Cerebellar nuclear complex (tissue), 1 donor: ENCODE results near the gene NLK.
"Not testable (repeated sequence)": the region's sequence is repeated elsewhere in the genome, so short reads cannot be mapped to it uniquely, and the experiment has no call there.

Source experiments
- DNase-seq, 2 experiments: peaks; one replicate each; lab custom pipeline; 2025; lab: John Stamatoyannopoulos, UW

The NLK gene

GRCh38 chr17:28072936-28073533, 30.6 kb downstream of the NLK start:
- no peak for DNase-seq

GRCh38 chr17:28074010-28074409, 31.5 kb downstream of the NLK start:
- DNase-seq, result no peak

- DNase-seq, result no peak
These were observed 33.7 kb downstream of the NLK start for GRCh38 chr17:28076144-28076543.

GRCh38 chr17:28077140-28077539, 34.7 kb downstream of the NLK start:
- not testable (repeated sequence) for DNase-seq

- DNase-seq, result no peak
These were observed 36.1 kb downstream of the NLK start for GRCh38 chr17:28078341-28079229.

GRCh38 chr17:28081467-28081866, 39.0 kb downstream of the NLK start:
- DNase-seq, result no peak

GRCh38 chr17:28085766-28086165, 43.3 kb downstream of the NLK start:
- no peak for DNase-seq

GRCh38 chr17:28086519-28086918, 44.0 kb downstream of the NLK start:
- DNase-seq, result no peak

GRCh38 chr17:28087743-28088142, 45.3 kb downstream of the NLK start:
- no peak for DNase-seq

- no peak for DNase-seq
These were observed 48.1 kb downstream of the NLK start for GRCh38 chr17:28090551-28090950.

- DNase-seq, result no peak
These were observed 49.6 kb downstream of the NLK start for GRCh38 chr17:28092088-28092487.

- DNase-seq, result no peak
These were observed 51.7 kb downstream of the NLK start for GRCh38 chr17:28093999-28094716.

- DNase-seq, result no peak
These were observed 54.3 kb downstream of the NLK start for GRCh38 chr17:28096756-28097155.

- no peak for DNase-seq
These were observed 54.8 kb downstream of the NLK start for GRCh38 chr17:28097254-28097653.

GRCh38 chr17:28097901-28098300, 55.4 kb downstream of the NLK start:
- no peak for DNase-seq

- not testable (repeated sequence) for DNase-seq
These were observed 56.1 kb downstream of the NLK start for GRCh38 chr17:28098591-28098990.

GRCh38 chr17:28100251-28100650, 57.8 kb downstream of the NLK start:
- no peak for DNase-seq

GRCh38 chr17:28100936-28101335, 58.5 kb downstream of the NLK start:
- no peak for DNase-seq

- DNase-seq, result no peak
These were observed 59.4 kb downstream of the NLK start for GRCh38 chr17:28101919-28102318.

GRCh38 chr17:28105501-28105900, 63.0 kb downstream of the NLK start:
- DNase-seq, result no peak

- DNase-seq, result no peak
These were observed 67.7 kb downstream of the NLK start for GRCh38 chr17:28110184-28110583.

GRCh38 chr17:28112181-28112580, 69.7 kb downstream of the NLK start:
- DNase-seq, result no peak

- no peak for DNase-seq
These were observed 70.1 kb downstream of the NLK start for GRCh38 chr17:28112606-28113005.
